G401.6 (cell line): ENCODE measurements around the gene SLC1A5.
"Not testable (repeated sequence)": the region's sequence is repeated elsewhere in the genome, so short reads cannot be mapped to it uniquely, and the experiment has no call there.

Experiments
- FAIRE-seq: peaks from 2 replicates; lab custom pipeline; 2012; peaks lifted over from hg19 to GRCh38; lab: Jason Lieb, UNC

Gene SLC1A5

DNA sequence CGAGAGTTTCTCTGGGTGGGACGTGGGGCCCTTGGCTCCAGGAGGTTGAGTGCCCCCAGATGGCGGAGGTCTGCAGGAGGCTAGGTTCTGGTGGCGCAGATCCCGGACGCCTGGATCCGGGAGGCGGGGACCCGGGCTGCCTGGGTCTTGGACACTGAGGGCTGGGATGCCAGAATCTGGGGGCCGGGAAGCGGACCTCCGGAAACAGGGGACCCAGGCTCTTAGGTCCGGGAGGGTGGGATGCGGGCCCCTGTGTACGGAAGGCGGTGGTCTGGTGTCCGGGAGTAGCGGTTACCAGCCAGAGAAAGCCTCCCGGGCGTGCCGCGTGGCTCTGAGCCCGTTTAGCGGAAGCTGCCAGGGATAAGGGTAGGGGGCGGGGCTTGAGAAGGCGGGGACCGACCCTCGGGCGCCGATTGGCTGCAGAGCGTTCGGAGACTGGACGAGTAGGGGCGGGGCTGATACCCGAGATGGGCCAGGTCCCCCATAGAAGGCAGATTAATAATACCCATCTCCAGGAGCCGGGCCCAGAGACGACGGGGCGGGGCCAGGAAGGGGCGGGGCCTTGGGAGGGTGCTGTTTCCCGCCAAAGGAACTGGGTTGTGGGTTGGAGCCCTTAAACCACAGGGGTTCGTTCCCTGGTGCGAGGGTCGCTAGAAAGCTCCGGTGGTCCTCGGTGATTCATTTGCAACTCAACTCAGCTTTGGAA is at the start of gene SLC1A5:
Gene SLC1A5, minus strand, starts transcription at position 333 of the 706 bp plus-strand sequence. CDS start 629 bp downstream, outside the sequence.
- peak; percentile 94 for FAIRE-seq

DNA sequence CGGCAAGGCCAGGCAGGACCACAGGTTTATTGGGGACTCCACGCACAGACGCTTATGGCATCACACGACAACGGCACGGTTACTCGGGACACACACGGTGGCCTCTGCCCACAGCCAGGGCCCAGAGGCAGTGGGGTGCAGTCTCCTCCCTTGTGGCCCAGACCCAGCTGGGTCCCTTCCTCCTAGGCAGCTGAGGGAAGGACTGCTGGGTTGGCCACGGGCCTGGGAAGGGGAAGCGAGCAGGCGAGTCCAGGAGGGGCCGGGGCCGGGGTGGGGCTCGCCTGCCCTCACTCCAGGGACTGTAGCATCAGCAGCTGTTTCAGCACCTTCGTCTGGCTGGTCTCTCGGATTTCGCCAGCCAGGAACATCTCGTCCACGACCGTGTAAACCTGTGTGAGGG is 49.8 kb upstream of the SLC1A5 start:
- no peak for FAIRE-seq

- no peak for FAIRE-seq
These were observed 46.6 kb upstream of the SLC1A5 start for GRCh38 chr19:46834984-46835383.

GRCh38 chr19:46834121-46834520 is 45.7 kb upstream of the SLC1A5 start:
- FAIRE-seq: no peak

DNA sequence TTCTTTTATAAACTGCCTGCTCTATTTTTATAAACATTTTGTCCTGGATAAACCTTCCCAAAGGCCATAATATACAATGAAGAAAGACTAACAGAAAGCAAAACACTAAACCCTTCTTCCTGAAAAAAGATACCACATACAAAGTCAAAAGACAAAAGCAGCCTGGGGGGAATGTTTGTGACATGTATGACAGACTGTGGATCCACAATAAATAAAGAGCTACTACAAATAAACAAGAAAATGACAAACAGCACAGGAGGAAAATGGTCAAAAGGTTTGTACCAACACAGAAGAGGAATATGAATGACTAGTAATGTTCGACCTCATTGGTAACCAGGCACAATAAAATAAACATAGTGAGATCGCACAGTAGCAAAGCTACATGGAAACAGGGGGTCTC is 42.5 kb upstream of the SLC1A5 start:
- no peak for FAIRE-seq

DNA sequence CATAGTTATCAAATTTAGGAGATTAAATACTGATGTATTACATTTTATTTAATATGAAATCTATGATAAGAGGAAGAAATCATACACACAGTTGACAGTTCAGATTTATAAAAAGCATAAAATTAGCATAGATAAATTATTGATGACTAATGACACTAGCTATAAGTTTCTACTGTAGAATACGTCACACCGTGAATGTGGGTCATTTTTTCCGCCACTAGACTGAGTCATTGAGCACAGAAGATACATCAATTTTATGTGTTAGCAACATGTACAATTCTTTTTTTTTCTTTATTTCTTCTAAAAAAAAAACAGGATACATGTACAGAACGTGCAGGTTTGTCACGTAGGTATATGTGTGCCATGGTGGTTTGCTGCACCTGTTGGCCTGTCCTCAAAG is 40.1 kb upstream of the SLC1A5 start:
- no peak for FAIRE-seq

DNA sequence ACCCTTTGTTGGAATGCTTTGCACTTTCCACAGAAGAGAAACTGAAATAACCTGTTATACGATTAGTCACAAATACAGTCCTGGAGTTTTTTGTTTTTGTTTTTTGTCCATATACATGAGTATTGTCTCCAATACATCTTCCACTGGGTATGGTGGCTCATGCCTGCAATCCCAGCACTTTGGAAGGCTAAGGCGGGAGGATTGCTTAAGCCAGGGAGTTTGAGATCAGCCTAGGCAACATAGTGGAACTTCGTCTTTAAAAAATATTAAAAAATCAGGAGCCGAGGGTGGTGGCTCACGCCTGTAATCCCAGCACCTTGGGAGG is 37.3 kb upstream of the SLC1A5 start:
- FAIRE-seq: no peak

- no peak for FAIRE-seq
These were observed 36.7 kb upstream of the SLC1A5 start for GRCh38 chr19:46824890-46825730.

DNA sequence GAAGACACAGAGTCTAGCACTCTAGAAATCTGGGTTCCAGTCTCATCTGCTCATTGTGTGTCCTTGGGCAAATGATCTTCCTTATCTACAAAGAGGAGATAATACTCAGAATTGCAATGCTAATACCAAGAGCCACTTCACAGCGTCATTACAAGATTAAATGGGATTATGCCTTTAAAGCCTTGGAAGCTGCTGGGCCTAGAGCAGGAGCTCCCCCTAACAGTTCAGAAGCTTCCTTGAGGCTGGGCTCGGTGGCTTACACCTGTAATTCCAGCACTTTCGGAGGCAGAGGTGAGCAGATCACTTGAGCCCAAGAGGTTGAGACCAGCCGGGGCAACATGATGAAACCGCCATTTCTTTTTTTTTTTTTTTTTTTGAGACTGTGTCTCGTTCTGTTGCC is 34.7 kb upstream of the SLC1A5 start:
- FAIRE-seq: no peak

- not testable (repeated sequence) for FAIRE-seq
These were observed 34.0 kb upstream of the SLC1A5 start for GRCh38 chr19:46822410-46822787.

- no peak for FAIRE-seq
These were observed 33.4 kb upstream of the SLC1A5 start for GRCh38 chr19:46821512-46822409.

GRCh38 chr19:46818812-46819211 is 30.4 kb upstream of the SLC1A5 start:
- no peak for FAIRE-seq

DNA sequence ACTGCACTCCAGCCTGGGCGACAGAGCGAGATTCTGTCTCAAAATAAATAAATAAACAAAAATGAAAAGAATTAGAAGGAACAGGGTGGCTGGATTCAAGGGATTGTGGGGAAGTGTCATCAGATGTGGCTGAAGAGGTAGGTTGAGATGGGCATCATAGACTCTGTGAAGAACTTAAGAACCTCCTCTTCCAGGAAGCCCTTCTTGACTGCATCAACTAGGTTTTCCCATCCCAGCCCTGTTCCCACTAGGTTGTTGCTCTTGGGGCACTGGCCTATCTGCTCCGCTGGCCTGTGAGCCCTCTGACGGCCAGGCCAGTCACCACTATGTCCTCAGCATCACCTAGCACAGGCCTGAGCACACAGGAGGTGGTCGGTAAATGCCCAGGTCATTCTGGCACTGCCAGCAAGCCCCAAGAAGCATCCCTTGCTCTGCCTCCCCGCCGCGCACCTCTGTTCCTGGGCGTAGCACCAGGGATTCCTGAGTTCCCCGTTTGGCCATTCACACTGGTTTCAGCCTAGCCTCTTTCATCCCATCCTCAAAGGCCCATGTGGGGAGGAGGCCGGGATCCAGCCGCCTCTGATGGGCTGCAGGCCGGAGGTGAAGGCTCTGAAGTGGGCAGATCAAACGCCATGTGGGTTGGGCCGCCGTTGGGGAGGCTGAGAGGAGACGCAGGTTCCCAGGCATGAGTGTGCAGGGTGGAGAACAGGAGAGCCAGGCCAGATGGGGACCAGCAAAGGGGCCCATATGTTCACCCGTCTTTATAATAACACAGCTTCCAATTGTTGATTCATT is 27.6 kb upstream of the SLC1A5 start:
- no peak for FAIRE-seq

GRCh38 chr19:46813839-46814358 is 25.5 kb upstream of the SLC1A5 start:
- no peak for FAIRE-seq

DNA sequence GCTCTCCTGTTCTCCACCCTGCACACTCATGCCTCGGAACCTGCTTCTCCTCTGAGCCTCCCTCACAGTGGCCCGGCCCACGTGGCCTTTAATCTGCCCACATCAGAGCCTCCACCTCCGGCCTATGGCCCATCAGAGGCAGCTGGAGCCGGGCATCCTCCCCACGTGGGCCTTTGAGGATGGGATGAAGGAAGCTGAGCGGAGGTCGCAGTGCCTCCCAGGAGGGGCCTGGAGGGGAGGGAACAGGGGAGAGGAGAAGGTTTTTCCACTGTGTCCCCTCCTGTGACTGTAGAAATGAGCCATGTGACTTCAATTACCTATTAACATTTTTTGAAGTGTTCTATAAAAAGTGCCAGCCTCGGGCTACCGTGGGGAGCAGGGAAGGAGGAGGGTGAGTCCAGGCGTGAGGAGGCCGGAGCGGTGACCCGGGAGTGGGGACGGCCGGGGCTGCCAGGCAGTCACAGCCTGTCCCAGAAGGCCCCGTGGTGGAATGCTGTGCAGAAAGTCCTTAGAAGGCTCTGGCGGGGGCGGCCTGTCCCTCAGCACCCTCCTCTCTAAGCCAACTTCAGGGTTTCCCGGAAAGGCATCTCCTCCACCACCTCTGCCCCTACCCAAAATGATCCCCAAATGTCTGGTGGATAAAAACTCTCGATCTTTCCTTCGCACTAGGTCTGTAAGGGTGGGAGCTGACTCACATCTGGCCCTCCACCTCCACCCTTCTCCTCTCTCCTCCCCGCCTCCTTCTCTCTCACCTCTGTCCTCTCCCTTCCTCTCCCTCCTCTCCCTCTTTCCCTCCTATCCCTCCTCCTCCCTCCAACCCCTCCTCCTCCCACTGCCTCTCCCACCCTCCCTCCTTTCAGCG is 24.8 kb upstream of the SLC1A5 start:
- no peak for FAIRE-seq

- no peak for FAIRE-seq
These were observed 21.3 kb upstream of the SLC1A5 start for GRCh38 chr19:46809534-46810272.

DNA sequence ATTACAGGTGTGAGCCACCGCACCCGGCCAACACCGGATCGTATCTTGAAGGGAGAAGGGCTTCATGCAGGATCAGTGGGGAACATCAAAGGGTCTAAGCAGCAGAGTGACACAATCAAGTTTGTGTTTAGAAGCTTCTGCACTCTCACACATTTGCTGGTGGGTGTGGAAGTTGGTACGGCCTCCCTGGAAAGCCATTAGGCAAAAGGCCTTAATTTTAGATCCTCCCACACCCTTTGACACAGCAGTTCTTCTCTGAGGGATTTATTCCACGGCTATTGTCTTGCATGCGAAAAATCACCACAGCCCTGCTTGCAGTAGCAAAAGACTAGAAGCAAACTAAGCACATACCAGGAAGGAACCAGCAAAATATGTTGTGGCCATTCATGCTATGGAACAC is 18.3 kb upstream of the SLC1A5 start:
- FAIRE-seq: no peak

- FAIRE-seq: not testable (repeated sequence)
These were observed 16.0 kb upstream of the SLC1A5 start for GRCh38 chr19:46804432-46804831.

- no peak for FAIRE-seq
These were observed 15.2 kb upstream of the SLC1A5 start for GRCh38 chr19:46803555-46803954.

GRCh38 chr19:46802152-46802551 is 13.8 kb upstream of the SLC1A5 start:
- no peak for FAIRE-seq
